NCI-H460 (cell line): ENCODE results near the gene INF2. TPM values are rescaled to one million over a fixed set of nuclear protein-coding genes. Genes with fewer than 3 reads are reported as not detected.
A peak's percentile ranks its signal among the peaks of the same experiment; 100 is the strongest.

ENCODE experiments used
- DNase-seq: peaks from one replicate; pipeline ENCODE4 v3.0.0-alpha.2; 2016; ENCODE audit warnings: low read depth; ENCODE audit errors: extremely low read depth
- small RNA-seq, 2 experiments: library from RNA; depleted of rRNA; stranded (forward); fragments of <200 nt; gene quantifications; one replicate each; pipeline ENCODE3, GENCODE V24; 2014
- total RNA-seq: library from RNA; depleted of rRNA; stranded (reverse); fragments of >200 nt; shearing (Covaris generic); gene quantifications from 2 replicates; pipeline ENCODE4 v1.2.3, GENCODE V29; 2014; rRNA removed

INF2 gene
- total RNA-seq, 1 experiment from 2014 or later, result 61.3 TPM

GRCh38 chr14:104766863-104767633 lies 77.6 kb downstream of the INF2 start:
- DNase-seq, result no peak

- DNase-seq, result no peak
These were observed 78.2 kb downstream of the INF2 start for GRCh38 chr14:104767634-104767918.

- peak; percentile 79 for DNase-seq
These were observed 79.3 kb downstream of the INF2 start for GRCh38 chr14:104768437-104769323.

GRCh38 chr14:104769324-104770071 lies 80.1 kb downstream of the INF2 start:
- no peak for DNase-seq

GRCh38 chr14:104770072-104770579 lies 80.7 kb downstream of the INF2 start:
- no peak for DNase-seq

- DNase-seq, result no peak
These were observed 81.4 kb downstream of the INF2 start for GRCh38 chr14:104770851-104771272.

- DNase-seq, result no peak
These were observed 82.0 kb downstream of the INF2 start for GRCh38 chr14:104771374-104771773.

Small RNA genes lying within 50 kb of the gene (small RNA-seq; reads per million reads assigned to genes)
- gene MIR4710, result 0 reads per million in 2 experiments

Other genes starting within 250 kb of the INF2 start
- gene C14orf180, start 109.9 kb upstream of the INF2 start, total RNA-seq, result not detected in 2 replicates
- 3.7 and 3.8 TPM in 2 replicates for gene TMEM179, start 84.8 kb upstream of the INF2 start, total RNA-seq
- 13.0 and 19.8 TPM in 2 replicates for gene ADSS1, start 34.6 kb downstream of the INF2 start, total RNA-seq
- 70.0 and 94.5 TPM in 2 replicates for gene SIVA1, start 63.5 kb downstream of the INF2 start, total RNA-seq
- 73.1 and 83.9 TPM in 2 replicates for gene AKT1, start 106.1 kb downstream of the INF2 start, total RNA-seq
- 3.1 and 3.5 TPM in 2 replicates for gene ZBTB42, start 111.5 kb downstream of the INF2 start, total RNA-seq
- 9.5 and 12.1 TPM in 2 replicates for gene CEP170B, start 175.7 kb downstream of the INF2 start, total RNA-seq
- not detected in 2 replicates for gene PLD4, start 235.3 kb downstream of the INF2 start, total RNA-seq